ENCODE data around the gene PRKCI. TPM values are rescaled to one million over a fixed set of nuclear protein-coding genes. Genes with fewer than 3 reads are reported as not detected.

Gene PRKCI
- total RNA-seq, 1 donor from 2014 or later, result 61.4 TPM

DNA sequence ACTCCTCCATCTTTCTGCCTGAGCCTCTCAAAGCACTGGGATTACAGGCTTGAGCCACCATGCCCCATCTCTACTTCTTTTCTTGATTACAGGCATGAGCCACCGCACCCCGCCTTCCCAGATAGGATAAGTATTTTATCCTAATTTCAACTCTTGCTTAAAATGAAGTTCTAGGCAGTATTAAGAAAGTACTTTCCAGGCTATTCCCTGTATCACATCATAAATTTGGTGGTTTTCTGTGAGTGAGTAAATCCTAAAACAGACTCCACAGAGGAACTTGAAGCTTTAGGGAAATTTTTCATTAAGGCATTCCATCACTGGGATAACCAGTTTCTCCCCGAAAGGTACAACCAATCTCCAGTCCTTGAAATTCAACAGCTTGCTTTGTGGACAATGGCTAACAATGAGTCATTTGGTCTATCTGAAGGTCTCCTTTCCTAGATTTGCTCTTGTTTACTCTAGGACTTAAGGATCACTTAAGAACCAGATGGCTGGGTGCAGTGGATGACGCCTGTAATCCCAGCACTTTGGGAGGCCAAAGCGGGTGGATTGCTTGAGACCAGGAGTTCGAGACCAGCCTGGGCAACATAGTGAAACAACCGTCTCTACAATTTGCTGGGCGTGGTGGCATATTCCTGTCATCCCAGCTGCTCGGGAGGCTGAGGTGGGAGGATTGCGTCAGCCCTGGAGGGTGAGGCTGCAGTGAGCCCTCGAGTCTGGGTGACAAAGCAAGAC lies 85.6 kb downstream of the PRKCI start:
- peaks cover 2% of the 10 kb centered on the region for H3K36me3 Mint-ChIP-seq (ENCODE audit: insufficient read depth)
- H3K27me3 Mint-ChIP-seq, result no peaks in the 10 kb centered on the region
- TF ChIP-seq, protein P1, sequence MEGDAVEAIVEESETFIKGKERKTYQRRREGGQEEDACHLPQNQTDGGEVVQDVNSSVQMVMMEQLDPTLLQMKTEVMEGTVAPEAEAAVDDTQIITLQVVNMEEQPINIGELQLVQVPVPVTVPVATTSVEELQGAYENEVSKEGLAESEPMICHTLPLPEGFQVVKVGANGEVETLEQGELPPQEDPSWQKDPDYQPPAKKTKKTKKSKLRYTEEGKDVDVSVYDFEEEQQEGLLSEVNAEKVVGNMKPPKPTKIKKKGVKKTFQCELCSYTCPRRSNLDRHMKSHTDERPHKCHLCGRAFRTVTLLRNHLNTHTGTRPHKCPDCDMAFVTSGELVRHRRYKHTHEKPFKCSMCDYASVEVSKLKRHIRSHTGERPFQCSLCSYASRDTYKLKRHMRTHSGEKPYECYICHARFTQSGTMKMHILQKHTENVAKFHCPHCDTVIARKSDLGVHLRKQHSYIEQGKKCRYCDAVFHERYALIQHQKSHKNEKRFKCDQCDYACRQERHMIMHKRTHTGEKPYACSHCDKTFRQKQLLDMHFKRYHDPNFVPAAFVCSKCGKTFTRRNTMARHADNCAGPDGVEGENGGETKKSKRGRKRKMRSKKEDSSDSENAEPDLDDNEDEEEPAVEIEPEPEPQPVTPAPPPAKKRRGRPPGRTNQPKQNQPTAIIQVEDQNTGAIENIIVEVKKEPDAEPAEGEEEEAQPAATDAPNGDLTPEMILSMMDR (IDR thresholded peaks at IDR 0.05; ENCODE audit: unreplicated experiment), result no peak
- peak overlapping the region; percentile 62 for H3K27ac Mint-ChIP-seq
- peaks cover 14% of the 10 kb centered on the region for H3K4me1 Mint-ChIP-seq (ENCODE audit: low read depth)
- no peaks in the 10 kb centered on the region for H3K9me3 Mint-ChIP-seq (ENCODE audit: low read depth)
- DNase-seq (ENCODE audit: low spot score, unreplicated experiment), result no peak
- H3K4me3 Mint-ChIP-seq (ENCODE audit: low read depth), result no peak overlapping the region

DNA sequence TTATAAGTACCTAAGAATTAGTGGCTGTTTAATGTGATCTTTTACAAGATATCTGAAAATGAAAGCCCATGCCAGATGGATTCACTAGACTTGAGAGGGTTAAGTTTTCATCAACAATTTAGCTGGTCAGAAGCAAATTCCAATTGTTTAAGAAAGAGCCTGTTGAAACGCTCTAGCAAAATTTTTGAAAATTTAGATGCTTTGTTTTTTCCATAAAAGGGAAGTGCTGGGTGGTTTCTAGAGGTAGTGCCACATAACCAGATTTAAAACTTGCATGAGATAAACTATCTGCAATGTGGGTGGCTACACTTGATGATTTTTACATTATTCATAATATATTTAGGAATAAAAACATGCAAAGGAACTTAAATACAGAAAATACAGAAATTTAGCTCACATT lies 86.8 kb downstream of the PRKCI start:
- TF ChIP-seq, protein P1 (IDR thresholded peaks at IDR 0.05; ENCODE audit: unreplicated experiment), result no peak
- no peak for DNase-seq (ENCODE audit: low spot score, unreplicated experiment)
- peaks cover 1% of the 10 kb centered on the region for H3K36me3 Mint-ChIP-seq (ENCODE audit: insufficient read depth)
- H3K4me1 Mint-ChIP-seq (ENCODE audit: low read depth), result peaks cover 14% of the 10 kb centered on the region
- H3K4me3 Mint-ChIP-seq (ENCODE audit: low read depth), result no peak overlapping the region
- H3K27me3 Mint-ChIP-seq, result no peaks in the 10 kb centered on the region
- no peak overlapping the region for H3K27ac Mint-ChIP-seq
- H3K9me3 Mint-ChIP-seq (ENCODE audit: low read depth), result no peaks in the 10 kb centered on the region

DNA sequence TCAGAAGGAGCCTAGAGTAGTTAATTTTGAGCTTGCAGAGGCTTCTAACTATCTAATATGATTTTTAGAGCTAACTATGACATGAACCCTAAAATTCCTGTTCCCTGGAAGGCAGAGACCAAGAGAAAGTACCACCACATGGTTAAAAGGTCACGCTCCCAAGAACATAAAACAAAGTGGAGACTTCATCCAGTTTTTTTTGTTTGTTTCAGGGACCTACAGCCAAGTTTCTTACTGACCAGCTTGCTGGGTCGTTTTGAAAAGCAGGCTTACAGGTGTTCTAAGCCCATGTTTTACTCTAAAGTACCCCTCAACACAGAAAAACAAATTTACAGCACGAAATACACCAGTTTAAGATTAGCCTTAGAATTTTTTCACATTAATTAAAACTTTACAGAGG lies 95.7 kb downstream of the PRKCI start:
- Mint-ChIP-seq H3K9me3 (ENCODE audit: low read depth) (no peaks in the 10 kb centered on the region), H3K4me1 (ENCODE audit: low read depth) (peaks cover 36% of the 10 kb centered on the region), H3K4me3 (ENCODE audit: low read depth) (no peak overlapping the region), H3K27ac (no peak overlapping the region), H3K36me3 (ENCODE audit: insufficient read depth) (no peaks in the 10 kb centered on the region), H3K27me3 (no peaks in the 10 kb centered on the region)
- TF ChIP-seq, protein P1 (IDR thresholded peaks at IDR 0.05; ENCODE audit: unreplicated experiment), result no peak
- no peak for DNase-seq (ENCODE audit: low spot score, unreplicated experiment)

DNA sequence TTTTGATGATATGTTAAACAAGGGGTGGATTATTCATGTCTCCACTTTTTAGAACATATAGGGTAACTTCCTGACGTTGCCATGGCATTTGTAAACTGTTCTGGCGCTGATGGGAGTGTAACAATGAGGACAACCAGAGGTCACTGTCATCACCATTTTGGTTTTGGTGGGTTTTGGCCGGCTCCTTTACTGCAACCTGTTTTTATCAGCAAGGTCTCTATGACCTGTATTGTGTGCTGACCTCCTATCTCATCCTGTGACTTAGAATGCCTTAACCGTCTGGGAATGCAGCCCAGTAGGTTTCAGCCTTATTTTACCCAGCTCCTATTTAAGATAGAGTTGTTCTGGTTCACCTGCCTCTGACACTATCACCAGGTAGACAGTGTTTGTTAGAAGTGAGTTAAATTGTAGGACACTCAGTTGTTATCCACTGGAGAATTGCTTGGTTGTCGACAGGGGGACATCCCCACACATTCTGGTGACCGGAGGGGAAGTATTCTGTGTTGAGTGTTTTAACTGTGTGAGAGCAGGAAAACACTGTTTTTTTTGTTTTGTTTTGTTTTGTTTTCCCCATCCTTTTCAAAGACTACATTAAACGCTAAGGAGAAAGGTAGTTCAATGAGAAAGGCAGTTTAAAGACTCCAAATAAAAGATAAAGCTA lies 98.4 kb downstream of the PRKCI start:
- no peaks in the 10 kb centered on the region for H3K9me3 Mint-ChIP-seq (ENCODE audit: low read depth)
- peaks cover 2% of the 10 kb centered on the region for H3K36me3 Mint-ChIP-seq (ENCODE audit: insufficient read depth)
- H3K4me3 Mint-ChIP-seq (ENCODE audit: low read depth), result no peak overlapping the region

DNA sequence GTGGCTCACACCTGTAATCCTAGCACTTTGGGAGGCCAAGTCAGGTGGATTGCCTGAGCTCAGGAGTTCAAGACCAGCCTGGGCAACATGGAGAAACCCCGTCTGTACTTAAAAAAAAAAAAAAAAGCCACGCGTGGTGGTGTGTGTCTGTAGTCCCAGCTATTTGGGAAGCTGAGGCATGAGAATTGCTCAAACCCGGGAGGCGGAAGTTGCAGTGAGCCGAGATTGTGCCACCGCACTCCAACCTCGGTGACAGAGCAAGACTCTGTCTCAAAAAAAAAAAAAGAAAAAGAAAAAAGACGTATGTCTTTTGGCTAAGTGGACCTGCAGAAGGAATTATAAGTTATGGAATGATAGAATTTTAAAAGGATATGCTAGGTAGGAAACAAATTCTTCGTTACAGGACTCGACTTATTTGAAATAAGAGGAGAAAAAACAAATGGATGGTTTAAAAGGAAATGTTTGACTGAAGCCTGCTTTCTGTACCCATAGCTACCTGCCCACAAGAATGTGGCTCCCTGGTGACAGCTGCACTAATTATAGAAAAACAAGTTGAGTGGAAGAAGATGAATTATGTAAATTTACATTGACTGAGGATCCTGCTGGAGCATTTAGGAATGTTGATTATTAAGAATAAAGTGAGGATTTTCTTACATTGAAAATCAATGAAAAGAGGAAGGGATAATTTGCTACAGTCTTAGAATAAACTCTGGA lies 99.3 kb downstream of the PRKCI start:
- H3K36me3 Mint-ChIP-seq (ENCODE audit: insufficient read depth), result peaks cover 2% of the 10 kb centered on the region
- H3K27ac Mint-ChIP-seq, result peak overlapping the region; percentile 93
- H3K4me1 Mint-ChIP-seq (ENCODE audit: low read depth), result peaks cover 46% of the 10 kb centered on the region
- no peak overlapping the region for H3K4me3 Mint-ChIP-seq (ENCODE audit: low read depth)
- H3K9me3 Mint-ChIP-seq (ENCODE audit: low read depth), result peaks cover under 1% of the 10 kb centered on the region
- DNase-seq (ENCODE audit: low spot score, unreplicated experiment), result no peak
- TF ChIP-seq, protein P1 (IDR thresholded peaks at IDR 0.05; ENCODE audit: unreplicated experiment), result no peak
- no peaks in the 10 kb centered on the region for H3K27me3 Mint-ChIP-seq

More for the DNA sequence above, 98.4 kb downstream of the PRKCI start:
- peak overlapping the region; percentile 93 for H3K27ac Mint-ChIP-seq
- H3K4me1 Mint-ChIP-seq (ENCODE audit: low read depth), result peaks cover 46% of the 10 kb centered on the region
- H3K27me3 Mint-ChIP-seq, result no peaks in the 10 kb centered on the region
- no peak for DNase-seq (ENCODE audit: low spot score, unreplicated experiment)
- TF ChIP-seq, protein P1 (IDR thresholded peaks at IDR 0.05; ENCODE audit: unreplicated experiment), result no peak

Measured in progenitor cell of endocrine pancreas (in vitro differentiated cells).